Heart right ventricle (tissue), 16 donors: ENCODE results near the gene A2M. TPM values are rescaled to one million over a fixed set of nuclear protein-coding genes. Genes with fewer than 3 reads are reported as not detected.

Experiments used
- ATAC-seq, 8 donors: fragments of 200-7000 bp; cut with Tn5 transposase; one replicate each; pipeline ENCODE4 v1.9.1; 2020; ENCODE audit warnings: mild to moderate bottlenecking in 8 of 8, moderate library complexity in 8 of 8, moderate number of reproducible peaks in 1 of 8
- DNase-seq, 2 donors: peaks; one replicate each; pipeline ENCODE4 v3.0.0-alpha.2; 2020
- H3K27ac ChIP-seq, 10 donors: fragments of 200-600 bp; sonication (generic) in 2 of 10; one replicate each; pipeline versions ENCODE4 v1.5.0 to v1.8.0; 2020 to 2022; ENCODE audit warnings: mild to moderate bottlenecking in 3 of 10
- H3K27me3 ChIP-seq, 7 donors: fragments of 200-600 bp; one replicate each; pipeline ENCODE4 v1.8.0; 2021 to 2022; ENCODE audit warnings: mild to moderate bottlenecking in 2 of 7
- H3K36me3 ChIP-seq, 9 donors: fragments of 200-600 bp; sonication (generic) in 1 of 9; one replicate each; pipeline versions ENCODE4 v1.5.0 to v1.8.0; 2020 to 2022; ENCODE audit warnings: mild to moderate bottlenecking in 2 of 9
- H3K4me1 ChIP-seq, 9 donors: fragments of 200-600 bp; sonication (generic) in 1 of 9; one replicate each; pipeline versions ENCODE4 v1.5.0 to v1.8.0; 2020 to 2022; ENCODE audit warnings: mild to moderate bottlenecking in 4 of 9
- H3K4me3 ChIP-seq, 10 donors: fragments of 200-600 bp; sonication (generic) in 2 of 10; one replicate each; pipeline versions ENCODE4 v1.5.0 to v1.8.0; 2020 to 2022; ENCODE audit warnings: mild to moderate bottlenecking in 7 of 10, moderate library complexity in 2 of 10
- H3K9me3 ChIP-seq, 11 donors: fragments of 200-600 bp in 10 of 11; sonication (generic) in 2 of 11; one replicate each; pipeline versions ENCODE4 v1.5.0 to v1.8.0; 2013 to 2022; ENCODE audit warnings: mild to moderate bottlenecking in 2 of 11, control low read depth in 1 of 11, moderate library complexity in 1 of 11
- CTCF ChIP-seq, 9 donors: fragments of 200-600 bp; sonication (generic) in 2 of 9; IDR thresholded peaks; one replicate each; pipeline versions ENCODE4 v1.5.0 to v1.8.0; 2021 to 2022; ENCODE audit warnings: antibody characterized with exemption in 9 of 9, mild to moderate bottlenecking in 5 of 9, moderate library complexity in 1 of 9
- WGBS, 2 donors: extraction: QIAGEN DNeasy Blood & Tissue Kit; methylation state at CpG; one replicate each; pipeline ENCODE4 v1.1.7; 2013; ENCODE audit warnings: inconsistent platforms in 1 of 2; 5-methylcytosine and 5-hydroxymethylcytosine counted together
- intact Hi-C, 10 donors: fragments of 100-400 bp; cut with DNase I; formaldehyde crosslinking; loops; one replicate each; pipeline versions ENCODE4 v1.11.1 to v1.14.2; 2022
- polyA plus RNA-seq, 2 donors: library from polyadenylated mRNA; stranded (reverse); fragments of 200-250 nt; gene quantifications; one replicate each; pipeline ENCODE4 v1.2.3, GENCODE V29; 2013
- total RNA-seq, 10 donors: library from RNA; stranded (reverse); fragmentation: NEBNext Ultra II Directional in 3 of 10; extraction: Animal tissue kit (Norgen Biotek cat#: 25700) in 3 of 10; gene quantifications; one replicate each; pipeline versions ENCODE4 v1.2.1 to v1.2.4, GENCODE V29; 2021 to 2023
- donor health status: Arrhythmogenic right ventricular cardiomyopathy.
- donor health status: ischemic (EF 13 %, LVEDD 7.1; RV severe dilation, severe dysfunction).
- donor health status: healthy with polysubstance abuse.
- donor health status: DM: no; HTN: yes; CAD: no.
- donor health status: DM: no; HTN: no; CAD: no.
- donor health status: ischemic (EF 25% LVEDD 6.9; RV normal size, moderate dysfunction).
- donor health status: ischemic (EF 25% LVEDD 5.7; RV mildly dilated, moderate dysfunction).
- donor health status: healthy.
- donor health status: DM: yes; HTN: yes; CAD: no.
- donor health status: Ischemic cardiomyopathy.
- donor health status: ischemic (EF 35%, LVEDD 5.7; RV mildly dilated, moderate dysfunction).
- donor health status: nonischemic (EF 11% LVEDD 7.7; RV severe dilation, severe dysfunction).
- donor health status: DM: yes; HTN: yes; CAD: no.
- donor health status: PGD.
- donor health status: ischemic (EF 29% LVEDD 5.4; RV normal size, mild dysfunction).
- donor health status: nonischemic (EF 23%, LVEDD 6.1; RV moderate dilation, normal function).

A2M gene
- total and polyA plus RNA-seq, 12 donors: 194 to 1,678 (median 449) TPM

- WGBS, 2 donors: 1% methylated on average over 49 to 51 of the region's 51 CpGs
- Histone ChIP-seq H3K27me3 (no peaks in the 10 kb centered on the region), H3K9me3 (no peaks in the 10 kb centered on the region), H3K4me1 (peaks cover 4 to 24% (median 14%) of the 10 kb centered on the region in 9 donors), H3K4me3 (peak overlapping the region; percentile 70 to 98 (median 92)), H3K36me3 (peaks cover 0 to 31% (median 16%) of the 10 kb centered on the region in 9 donors), H3K27ac (peak overlapping the region; percentile 94 to 99 (median 98))
- DNase-seq (peak; percentile 61), ATAC-seq (peak; percentile 77 to 88 (median 87))
- intact Hi-C loops: loop anchor here in 1 of 10 donors (10.0 kb wide), 1 partner anchor 400 kb away; no protein-coding TSS in a partner anchor
- peak in 8 of 9 donors; percentile 40 to 68 (median 54) for TF ChIP-seq CTCF (IDR thresholded peaks at IDR 0.05)
Observed at GRCh38 chr12:9064201-9064814, 51.4 kb downstream of the A2M start.

- peaks cover 0 to 4% (median 0%) of the 10 kb centered on the region in 9 donors for H3K4me1 ChIP-seq
- H3K9me3 ChIP-seq: no peaks in the 10 kb centered on the region
- intact Hi-C loops: loop anchor here in 1 of 10 donors (10.0 kb wide), 1 partner anchor 368 kb away; no protein-coding TSS in a partner anchor
- H3K4me3 ChIP-seq: no peak overlapping the region
- WGBS, 2 donors: 65 to 73% methylated on average over 1 of the region's 1 CpG
- H3K27me3 ChIP-seq: no peaks in the 10 kb centered on the region
- no peaks in the 10 kb centered on the region for H3K36me3 ChIP-seq
- no peak overlapping the region for H3K27ac ChIP-seq
- DNase-seq (no peak), ATAC-seq (no peak)
- TF ChIP-seq CTCF (IDR thresholded peaks at IDR 0.05): no peak
Observed at GRCh38 chr12:9052610-9053009, 63.1 kb downstream of the A2M start.

- intact Hi-C loops: loop anchor here in 1 of 10 donors (10.0 kb wide), 1 partner anchor 366 kb away; no protein-coding TSS in a partner anchor
- Histone ChIP-seq H3K4me3 (no peak overlapping the region), H3K36me3 (no peaks in the 10 kb centered on the region), H3K4me1 (peaks cover 0 to 4% (median 0%) of the 10 kb centered on the region in 9 donors), H3K27ac (peak overlapping the region in 1 of 10 donors; percentile 3), H3K9me3 (no peaks in the 10 kb centered on the region), H3K27me3 (no peaks in the 10 kb centered on the region)
- 47 to 57% methylated on average over 6 of the region's 6 CpGs for WGBS, 2 donors
- DNase-seq (peak in 1 of 2 donors; percentile 34), ATAC-seq (peak; percentile 41 to 84 (median 77))
- no peak for TF ChIP-seq CTCF (IDR thresholded peaks at IDR 0.05)
Observed at GRCh38 chr12:9051158-9051550, 64.6 kb downstream of the A2M start.

GRCh38 chr12:9050521-9051157 is 65.1 kb downstream of the A2M start:
- peaks cover 0 to 4% (median 0%) of the 10 kb centered on the region in 9 donors for H3K4me1 ChIP-seq
- 85% methylated on average over 15 of the region's 15 CpGs for WGBS, 2 donors
- intact Hi-C loops: loop anchor here in 1 of 10 donors (10.0 kb wide), 1 partner anchor 366 kb away; no protein-coding TSS in a partner anchor
- TF ChIP-seq CTCF (IDR thresholded peaks at IDR 0.05): no peak
- peak in 6 of 8 donors; percentile 7 to 47 (median 23) for ATAC-seq
- DNase-seq: no peak
- H3K27me3 ChIP-seq: no peaks in the 10 kb centered on the region
- peaks cover 0 to 3% (median 0%) of the 10 kb centered on the region in 11 donors for H3K9me3 ChIP-seq
- H3K4me3 ChIP-seq: no peak overlapping the region
- H3K36me3 ChIP-seq: no peaks in the 10 kb centered on the region
- H3K27ac ChIP-seq: peak overlapping the region in 1 of 10 donors; percentile 3
